Measurements from ENCODE around the gene ANKS3.

GRCh38 chr16:4780235-4780634 lies 46.2 kb upstream of the ANKS3 start:
- TF ChIP-seq CTCF (conservative IDR thresholded peaks at IDR 0.05 in 1 of 2, IDR thresholded peaks at IDR 0.05 in 1 of 2; ENCODE audit: extremely low read depth in 1 of 2, insufficient read depth in 1 of 2, low read depth in 1 of 2, low read length in 2 of 2) (no peak), EZH2 (IDR thresholded peaks at IDR 0.05; ENCODE audit: borderline replicate concordance, low read length) (no peak)

Measured in mammary epithelial cell (primary cell).